ENCODE measurements around the gene PRKAG2.

GRCh38 chr7:151581741-151582140, 295.2 kb downstream of the PRKAG2 start:
- TF ChIP-seq POLR2A (IDR thresholded peaks at IDR 0.05; ENCODE audit: low read length) (no peak), GATA1 (IDR thresholded peaks at IDR 0.05; ENCODE audit: low read depth, low read length) (no peak)
